ENCODE results near the gene FAT2. TPM values are rescaled to one million over a fixed set of nuclear protein-coding genes. Genes with fewer than 3 reads are reported as not detected.

The FAT2 gene
- total RNA-seq, 1 donor: under 0.01 TPM

GRCh38 chr5:151556806-151557205 is 34.3 kb downstream of the FAT2 start:
- DNase-seq (ENCODE audit: low read depth in 2 of 3, low spot score in 2 of 3): no peak

DNA sequence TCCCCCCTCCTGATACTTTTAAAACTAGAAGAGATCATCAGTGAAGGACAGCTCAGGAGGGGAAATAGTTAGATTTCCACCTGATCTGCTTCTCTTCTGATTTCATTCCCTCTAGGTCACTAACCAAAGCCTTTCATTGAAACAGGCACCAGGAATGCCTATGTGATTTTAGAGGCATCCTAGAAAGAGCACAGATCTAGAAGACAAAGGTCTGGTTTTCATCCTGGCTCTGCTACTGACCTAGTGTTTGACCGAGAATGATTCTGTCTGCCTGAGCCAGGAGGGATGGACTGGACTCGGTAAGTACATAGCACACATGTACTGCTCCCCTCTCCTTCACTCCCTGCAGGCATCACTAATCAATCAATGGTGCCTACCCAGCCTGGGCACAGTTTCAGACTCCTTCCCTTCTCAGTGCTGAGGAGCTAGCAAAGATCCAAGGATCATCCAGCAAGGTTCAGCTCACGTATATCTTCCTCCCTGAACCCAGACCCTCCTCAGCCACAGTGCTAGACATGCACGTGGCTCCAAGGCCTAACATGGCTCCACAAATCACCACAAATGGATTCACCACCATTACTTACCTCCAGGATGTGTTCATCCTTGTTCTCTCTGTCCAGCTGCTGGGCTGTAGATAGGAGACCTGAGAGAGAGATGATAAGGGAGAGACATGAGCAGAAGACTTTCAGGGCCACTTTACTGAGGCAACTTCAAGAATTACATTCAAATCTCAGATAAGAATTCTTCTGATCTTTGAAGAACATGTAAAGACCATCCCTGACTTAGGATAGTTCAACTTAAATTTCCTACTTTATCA is 35.2 kb downstream of the FAT2 start:
- DNase-seq (ENCODE audit: low read depth in 2 of 3, low spot score in 2 of 3): no peak

- no peak for DNase-seq (ENCODE audit: low read depth in 2 of 3, low spot score in 2 of 3)
Measured at GRCh38 chr5:151553695-151554094, 37.4 kb downstream of the FAT2 start.

DNA sequence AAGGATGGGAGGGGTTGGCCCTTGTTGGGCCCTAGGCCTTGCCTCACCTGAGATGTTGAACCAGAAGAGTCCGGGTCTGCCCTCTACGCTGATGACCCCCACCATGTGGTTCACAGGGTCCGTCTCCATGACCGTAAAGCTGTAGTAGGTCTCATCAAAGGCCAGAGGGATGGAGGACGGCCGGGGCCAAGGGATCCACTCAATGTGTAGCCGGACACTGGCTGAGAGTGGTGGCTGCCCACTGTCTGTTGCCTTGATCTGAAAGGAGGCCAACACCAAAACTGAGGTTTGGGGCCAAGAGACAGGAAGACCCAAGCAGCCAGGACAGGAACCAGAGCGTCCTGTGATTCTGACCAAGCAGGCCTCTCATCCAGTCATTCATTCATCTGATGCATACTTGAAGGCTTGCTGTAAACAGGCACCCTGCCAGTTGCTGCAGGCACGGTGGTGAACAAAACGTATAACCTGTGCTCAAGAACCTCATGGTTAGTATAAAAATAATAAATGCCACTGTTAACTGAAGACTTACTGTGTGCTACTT is 37.9 kb downstream of the FAT2 start:
- DNase-seq (ENCODE audit: low read depth in 2 of 3, low spot score in 2 of 3): no peak

GRCh38 chr5:151551985-151552384 is 39.1 kb downstream of the FAT2 start:
- DNase-seq (ENCODE audit: low read depth in 2 of 3, low spot score in 2 of 3): no peak

DNA sequence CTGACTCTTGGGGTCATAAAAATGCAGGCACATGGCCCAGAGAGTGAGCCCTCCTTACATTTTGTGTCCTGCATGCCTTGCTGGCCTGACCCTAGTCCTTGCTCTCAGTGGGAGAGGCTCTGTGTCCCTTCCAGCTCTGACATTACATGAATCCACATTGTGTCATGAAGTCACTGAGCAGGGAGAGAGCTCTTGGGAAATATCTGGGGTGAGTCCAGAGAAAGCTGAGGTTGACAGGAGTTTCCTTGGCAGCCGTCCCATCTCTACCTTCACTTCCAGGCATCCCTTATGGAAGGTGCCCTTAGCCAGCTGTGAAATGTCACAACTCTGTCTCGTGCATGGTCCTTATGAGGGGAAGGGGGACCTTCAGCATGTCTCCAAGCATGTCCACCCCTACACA is 41.0 kb downstream of the FAT2 start:
- no peak for DNase-seq (ENCODE audit: low read depth in 2 of 3, low spot score in 2 of 3)

DNA sequence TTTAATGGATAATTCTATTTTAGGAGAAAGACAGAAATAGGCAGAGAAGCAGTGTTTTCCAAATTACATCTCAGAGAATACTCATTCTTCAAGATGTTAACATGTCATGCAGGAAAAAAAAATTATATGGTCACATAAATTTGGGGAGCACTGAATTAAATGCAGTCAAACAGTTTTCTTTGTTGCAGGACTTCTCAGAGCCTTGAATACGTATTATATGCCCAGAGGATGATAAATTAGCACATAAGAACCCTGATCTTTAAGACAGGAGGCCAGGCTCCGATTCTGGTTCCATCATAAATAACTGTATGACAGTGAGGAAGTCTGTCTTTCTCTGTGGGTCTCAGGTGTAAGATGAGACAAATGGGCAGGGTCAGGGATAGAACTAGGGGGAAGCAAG is 41.4 kb downstream of the FAT2 start:
- no peak for DNase-seq (ENCODE audit: low read depth in 2 of 3, low spot score in 2 of 3)

DNA sequence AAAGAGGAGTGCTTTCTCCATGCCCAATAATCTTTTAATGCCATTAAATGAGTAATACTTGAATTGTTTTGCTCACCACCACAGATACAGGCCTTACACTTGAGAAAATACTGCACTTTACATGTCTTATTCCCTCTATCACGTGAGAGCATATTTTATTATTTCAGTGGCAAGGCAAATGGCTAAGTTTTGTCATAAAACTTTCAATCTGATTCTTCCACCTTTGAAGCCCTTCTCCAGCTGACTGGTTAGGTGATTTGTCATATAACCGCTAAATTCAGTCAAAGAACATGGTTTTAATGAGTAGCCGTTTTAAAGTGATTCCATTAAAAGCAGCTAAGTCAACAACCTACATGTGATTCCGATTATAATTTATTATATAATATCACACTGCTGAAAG is 43.8 kb downstream of the FAT2 start:
- DNase-seq (ENCODE audit: low read depth in 2 of 3, low spot score in 2 of 3): no peak

GRCh38 chr5:151541571-151541970 is 49.6 kb downstream of the FAT2 start:
- DNase-seq (ENCODE audit: low read depth in 2 of 3, low spot score in 2 of 3): no peak

Other genes starting within 250 kb of the FAT2 start
- under 0.01 TPM for gene SLC36A2, start 243.8 kb downstream of the FAT2 start, total RNA-seq
- gene SLC36A1, start 143.7 kb downstream of the FAT2 start, total RNA-seq: 9.7 TPM
- gene SPARC, start 95.6 kb upstream of the FAT2 start, total RNA-seq: 112 TPM
- gene ATOX1, start 167.3 kb upstream of the FAT2 start, total RNA-seq: 74.3 TPM
- gene G3BP1, start 180.6 kb upstream of the FAT2 start, total RNA-seq: 78.6 TPM

Data from hematopoietic multipotent progenitor cell (in vitro differentiated cells).